Liver (tissue), 3 donors: ENCODE measurements around the gene XAF1.

ENCODE experiments used
- FOXA1 ChIP-seq: IDR thresholded peaks from 2 replicates; pipeline ENCODE4 v1.6.1; 2016; ENCODE audit warnings: antibody characterized with exemption
- HNF4A ChIP-seq, 2 donors: conservative IDR thresholded peaks; 2 replicates each; pipeline ENCODE4 v1.6.1; 2016; ENCODE audit warnings: antibody characterized with exemption in 2 of 2, mild to moderate bottlenecking in 2 of 2
- JUND ChIP-seq, 2 donors: IDR thresholded peaks; 2 replicates each; pipeline ENCODE4 v1.6.1; 2016; ENCODE audit warnings: antibody characterized with exemption in 2 of 2
- RAD21 ChIP-seq, 2 donors: IDR thresholded peaks; 2 replicates each; pipeline ENCODE4 v1.6.1; 2016; ENCODE audit warnings: antibody characterized with exemption in 2 of 2, mild to moderate bottlenecking in 2 of 2
- RXRA ChIP-seq, 2 donors: IDR thresholded peaks; 2 replicates each; pipeline ENCODE4 v1.6.1; 2017 to 2018; ENCODE audit warnings: antibody characterized with exemption in 2 of 2, mild to moderate bottlenecking in 1 of 2
- SP1 ChIP-seq: IDR thresholded peaks from 2 replicates; pipeline ENCODE4 v1.6.1; 2018; ENCODE audit warnings: antibody characterized with exemption, mild to moderate bottlenecking
- TAF1 ChIP-seq: conservative IDR thresholded peaks from 2 replicates; pipeline ENCODE4 v1.6.1; 2016; ENCODE audit warnings: antibody characterized with exemption, mild to moderate bottlenecking
- YY1 ChIP-seq: IDR thresholded peaks from 2 replicates; pipeline ENCODE4 v1.6.1; 2016; ENCODE audit warnings: antibody characterized with exemption, mild to moderate bottlenecking
- TF ChIP-seq, protein P1 (sequence below): fragments of 150-350 bp; IDR thresholded peaks from 2 replicates; pipeline ENCODE4 v1.5.1; 2017; ENCODE audit warnings: improper control_type of control experiment, low read depth, low read length; ENCODE audit not compliant: missing input control
- TF ChIP-seq, protein P2 (sequence below): IDR thresholded peaks from 2 replicates; pipeline ENCODE4 v1.6.1; 2016; ENCODE audit warnings: antibody characterized with exemption
- TF ChIP-seq, protein P3 (sequence below): IDR thresholded peaks from 2 replicates; pipeline ENCODE4 v1.6.1; 2016; ENCODE audit warnings: antibody characterized with exemption, mild to moderate bottlenecking
- donor health status: healthy.
- donor health status: healthy.

DNA sequence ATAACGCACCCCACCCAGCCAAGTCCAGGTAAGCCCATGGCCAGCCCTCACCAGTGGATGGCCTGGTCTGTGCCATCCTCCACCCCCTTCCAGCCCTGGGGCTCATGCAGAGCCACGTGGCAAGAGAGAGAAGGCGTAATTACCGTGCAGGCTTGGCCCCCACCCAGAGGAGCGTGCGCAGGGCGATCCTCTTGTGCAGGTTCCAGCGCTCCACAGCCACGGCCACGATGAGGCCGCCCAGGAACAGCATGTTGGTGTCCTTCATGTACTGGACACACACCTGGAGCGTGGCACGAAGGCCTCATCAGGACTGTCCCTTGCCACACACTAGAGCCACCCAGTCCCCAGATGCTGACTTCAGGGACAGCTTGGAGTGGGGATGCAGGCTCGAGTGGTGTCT, 49.3 kb upstream of the XAF1 start:
- TF ChIP-seq, protein P1, sequence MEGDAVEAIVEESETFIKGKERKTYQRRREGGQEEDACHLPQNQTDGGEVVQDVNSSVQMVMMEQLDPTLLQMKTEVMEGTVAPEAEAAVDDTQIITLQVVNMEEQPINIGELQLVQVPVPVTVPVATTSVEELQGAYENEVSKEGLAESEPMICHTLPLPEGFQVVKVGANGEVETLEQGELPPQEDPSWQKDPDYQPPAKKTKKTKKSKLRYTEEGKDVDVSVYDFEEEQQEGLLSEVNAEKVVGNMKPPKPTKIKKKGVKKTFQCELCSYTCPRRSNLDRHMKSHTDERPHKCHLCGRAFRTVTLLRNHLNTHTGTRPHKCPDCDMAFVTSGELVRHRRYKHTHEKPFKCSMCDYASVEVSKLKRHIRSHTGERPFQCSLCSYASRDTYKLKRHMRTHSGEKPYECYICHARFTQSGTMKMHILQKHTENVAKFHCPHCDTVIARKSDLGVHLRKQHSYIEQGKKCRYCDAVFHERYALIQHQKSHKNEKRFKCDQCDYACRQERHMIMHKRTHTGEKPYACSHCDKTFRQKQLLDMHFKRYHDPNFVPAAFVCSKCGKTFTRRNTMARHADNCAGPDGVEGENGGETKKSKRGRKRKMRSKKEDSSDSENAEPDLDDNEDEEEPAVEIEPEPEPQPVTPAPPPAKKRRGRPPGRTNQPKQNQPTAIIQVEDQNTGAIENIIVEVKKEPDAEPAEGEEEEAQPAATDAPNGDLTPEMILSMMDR = no peak
- TF ChIP-seq YY1 = peak; percentile 53
- TF ChIP-seq, protein P2, sequence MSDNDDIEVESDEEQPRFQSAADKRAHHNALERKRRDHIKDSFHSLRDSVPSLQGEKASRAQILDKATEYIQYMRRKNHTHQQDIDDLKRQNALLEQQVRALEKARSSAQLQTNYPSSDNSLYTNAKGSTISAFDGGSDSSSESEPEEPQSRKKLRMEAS = peak; percentile 72
- TF ChIP-seq TAF1 = no peak
- peak in 1 of 2 donors; percentile 68 for TF ChIP-seq HNF4A (conservative IDR thresholded peaks at IDR 0.05)
- no peak for TF ChIP-seq RAD21 (IDR thresholded peaks at IDR 0.05)
- TF ChIP-seq, protein P3, sequence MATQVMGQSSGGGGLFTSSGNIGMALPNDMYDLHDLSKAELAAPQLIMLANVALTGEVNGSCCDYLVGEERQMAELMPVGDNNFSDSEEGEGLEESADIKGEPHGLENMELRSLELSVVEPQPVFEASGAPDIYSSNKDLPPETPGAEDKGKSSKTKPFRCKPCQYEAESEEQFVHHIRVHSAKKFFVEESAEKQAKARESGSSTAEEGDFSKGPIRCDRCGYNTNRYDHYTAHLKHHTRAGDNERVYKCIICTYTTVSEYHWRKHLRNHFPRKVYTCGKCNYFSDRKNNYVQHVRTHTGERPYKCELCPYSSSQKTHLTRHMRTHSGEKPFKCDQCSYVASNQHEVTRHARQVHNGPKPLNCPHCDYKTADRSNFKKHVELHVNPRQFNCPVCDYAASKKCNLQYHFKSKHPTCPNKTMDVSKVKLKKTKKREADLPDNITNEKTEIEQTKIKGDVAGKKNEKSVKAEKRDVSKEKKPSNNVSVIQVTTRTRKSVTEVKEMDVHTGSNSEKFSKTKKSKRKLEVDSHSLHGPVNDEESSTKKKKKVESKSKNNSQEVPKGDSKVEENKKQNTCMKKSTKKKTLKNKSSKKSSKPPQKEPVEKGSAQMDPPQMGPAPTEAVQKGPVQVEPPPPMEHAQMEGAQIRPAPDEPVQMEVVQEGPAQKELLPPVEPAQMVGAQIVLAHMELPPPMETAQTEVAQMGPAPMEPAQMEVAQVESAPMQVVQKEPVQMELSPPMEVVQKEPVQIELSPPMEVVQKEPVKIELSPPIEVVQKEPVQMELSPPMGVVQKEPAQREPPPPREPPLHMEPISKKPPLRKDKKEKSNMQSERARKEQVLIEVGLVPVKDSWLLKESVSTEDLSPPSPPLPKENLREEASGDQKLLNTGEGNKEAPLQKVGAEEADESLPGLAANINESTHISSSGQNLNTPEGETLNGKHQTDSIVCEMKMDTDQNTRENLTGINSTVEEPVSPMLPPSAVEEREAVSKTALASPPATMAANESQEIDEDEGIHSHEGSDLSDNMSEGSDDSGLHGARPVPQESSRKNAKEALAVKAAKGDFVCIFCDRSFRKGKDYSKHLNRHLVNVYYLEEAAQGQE = peak; percentile 22
- TF ChIP-seq RXRA (IDR thresholded peaks at IDR 0.05) = peak in 1 of 2 donors; percentile 80
- no peak for TF ChIP-seq JUND (IDR thresholded peaks at IDR 0.05)
- TF ChIP-seq SP1 = peak; percentile 56
- TF ChIP-seq FOXA1 = peak; percentile 11
